ENCODE measurements around the gene SLC17A5.
"Not testable (repeated sequence)": the region's sequence is repeated elsewhere in the genome, so short reads cannot be mapped to it uniquely, and the experiment has no call there.

Gene SLC17A5

GRCh38 chr6:73613806-73614536 lies 39.8 kb downstream of the SLC17A5 start:
- no peak for DNase-seq

- no peak for DNase-seq
These were observed 41.2 kb downstream of the SLC17A5 start for GRCh38 chr6:73612611-73613010.

- DNase-seq: no peak
These were observed 43.1 kb downstream of the SLC17A5 start for GRCh38 chr6:73610444-73611275.

GRCh38 chr6:73608761-73609160 lies 45.0 kb downstream of the SLC17A5 start:
- no peak for DNase-seq

- no peak for DNase-seq
These were observed 47.4 kb downstream of the SLC17A5 start for GRCh38 chr6:73606428-73606827.

GRCh38 chr6:73604461-73604860 lies 49.3 kb downstream of the SLC17A5 start:
- no peak for DNase-seq

- no peak for DNase-seq
These were observed 49.8 kb downstream of the SLC17A5 start for GRCh38 chr6:73604020-73604419.

- no peak for DNase-seq
These were observed 67.3 kb downstream of the SLC17A5 start for GRCh38 chr6:73586416-73586974.

GRCh38 chr6:73585566-73586415 lies 68.0 kb downstream of the SLC17A5 start:
- peak; percentile 29 for DNase-seq

- DNase-seq: no peak
These were observed 72.5 kb downstream of the SLC17A5 start for GRCh38 chr6:73581293-73581692.

- peak; percentile 26 for DNase-seq
These were observed 73.3 kb downstream of the SLC17A5 start for GRCh38 chr6:73580247-73581149.

GRCh38 chr6:73579851-73580246 lies 73.9 kb downstream of the SLC17A5 start:
- DNase-seq: no peak

- DNase-seq: no peak
These were observed 74.4 kb downstream of the SLC17A5 start for GRCh38 chr6:73579389-73579788.

GRCh38 chr6:73577676-73578075 lies 76.1 kb downstream of the SLC17A5 start:
- no peak for DNase-seq

GRCh38 chr6:73572531-73572930 lies 81.3 kb downstream of the SLC17A5 start:
- not testable (repeated sequence) for DNase-seq

GRCh38 chr6:73571218-73572181 lies 82.3 kb downstream of the SLC17A5 start:
- DNase-seq: not testable (repeated sequence)

- no peak for DNase-seq
These were observed 84.7 kb downstream of the SLC17A5 start for GRCh38 chr6:73569121-73569520.

GRCh38 chr6:73566954-73567591 lies 86.7 kb downstream of the SLC17A5 start:
- DNase-seq: no peak

GRCh38 chr6:73566486-73566871 lies 87.3 kb downstream of the SLC17A5 start:
- not testable (repeated sequence) for DNase-seq

Data from GDM1 (cell line).